Measurements from ENCODE around the gene ECT2L.

The ECT2L gene, protein sequence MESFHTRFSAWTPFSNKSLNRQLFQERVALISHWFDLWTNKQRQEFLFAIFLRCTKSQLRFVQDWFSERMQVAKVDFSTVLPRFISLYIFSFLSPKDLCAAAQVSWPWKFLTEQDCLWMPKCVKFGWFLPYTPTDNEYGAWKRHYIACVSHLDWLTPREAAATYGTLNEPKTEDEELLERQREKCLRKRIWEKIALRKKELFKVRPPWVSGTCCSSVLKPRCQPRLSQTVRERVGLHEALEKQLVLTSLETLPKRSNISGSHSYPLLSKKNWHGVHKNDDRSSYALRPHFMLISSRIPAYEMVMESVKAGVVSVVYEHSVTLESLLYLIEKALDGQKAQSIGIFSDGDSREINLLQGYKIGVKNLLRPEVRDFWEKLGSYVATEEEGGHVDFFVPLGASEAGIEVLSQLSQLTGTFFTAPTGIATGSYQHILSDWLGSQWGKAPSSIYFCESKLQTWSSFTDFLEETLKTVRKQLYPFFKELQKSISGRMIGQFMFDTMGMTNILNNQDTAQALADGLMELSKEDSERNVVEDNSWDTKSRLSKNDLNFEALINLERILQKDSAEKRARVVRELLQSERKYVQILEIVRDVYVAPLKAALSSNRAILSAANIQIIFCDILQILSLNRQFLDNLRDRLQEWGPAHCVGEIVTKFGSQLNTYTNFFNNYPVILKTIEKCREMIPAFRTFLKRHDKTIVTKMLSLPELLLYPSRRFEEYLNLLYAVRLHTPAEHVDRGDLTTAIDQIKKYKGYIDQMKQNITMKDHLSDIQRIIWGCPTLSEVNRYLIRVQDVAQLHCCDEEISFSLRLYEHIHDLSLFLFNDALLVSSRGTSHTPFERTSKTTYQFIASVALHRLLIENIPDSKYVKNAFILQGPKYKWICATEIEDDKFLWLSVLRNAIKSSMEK

DNA sequence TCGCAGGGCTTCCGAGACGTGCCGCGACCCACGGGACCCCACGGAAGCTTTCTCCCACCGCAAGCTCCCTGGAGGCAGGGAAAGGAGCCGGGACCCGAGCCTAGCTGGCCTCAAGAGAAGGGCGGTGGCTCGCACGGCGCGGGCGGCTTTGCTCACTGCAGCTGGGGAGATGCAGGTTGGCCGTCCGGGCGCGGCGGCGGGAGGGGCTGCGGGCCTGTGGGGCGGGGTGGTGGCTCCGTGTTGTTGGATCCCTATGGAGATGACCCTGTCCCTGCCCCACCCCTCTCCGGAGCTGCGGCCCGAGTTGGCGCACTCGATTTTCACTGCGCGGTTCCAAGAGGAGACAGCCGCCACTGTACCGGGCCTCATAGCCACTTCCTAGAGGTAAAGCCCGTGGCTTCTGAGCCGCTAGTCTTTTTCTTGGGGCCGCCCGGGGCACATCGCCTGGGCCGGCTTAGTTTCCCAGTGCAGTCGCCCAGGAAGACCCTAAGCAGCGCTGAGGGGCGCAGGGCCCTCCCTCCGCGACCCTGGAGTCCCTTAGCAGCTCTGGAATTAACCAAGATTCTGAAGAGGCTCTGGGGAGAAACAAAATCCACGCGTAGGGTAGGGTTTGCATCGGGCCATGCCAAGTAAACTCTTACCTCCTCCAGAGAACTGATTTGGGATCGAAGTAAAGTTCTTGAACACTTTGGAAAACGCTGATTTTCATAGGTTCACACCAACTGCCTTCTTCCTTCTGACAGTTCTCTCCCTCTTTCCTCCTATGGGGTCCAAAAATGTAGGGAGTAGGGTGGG lies at the start of gene ECT2L:
Gene ECT2L, plus strand, starts transcription at position 279 of the 795 bp plus-strand sequence. CDS start 17,188 bp downstream, outside the sequence.
- H3K9me3 ChIP-seq (ENCODE audit: control insufficient read depth, low read length) = no peaks in the 10 kb centered on the region
- peak; percentile 22 for DNase-seq (ENCODE audit: low read depth)
- no peaks in the 10 kb centered on the region for H3K27me3 ChIP-seq (replicated peaks; ENCODE audit: control insufficient read depth, insufficient read depth, low read length)
- peaks cover 11% of the 10 kb centered on the region for H3K36me3 ChIP-seq (ENCODE audit: control insufficient read depth, insufficient read depth, low read length, severe bottlenecking)
- H3K4me1 ChIP-seq (ENCODE audit: control insufficient read depth, insufficient read depth, low read length) = no peaks in the 10 kb centered on the region
- peak within 1 kb of the TSS; percentile 68 for H3K9ac ChIP-seq (ENCODE audit: low read length)
- H3K4me3 ChIP-seq (ENCODE audit: low read length) = peak within 1 kb of the TSS; percentile 74

GRCh38 chr6:138752017-138752416 lies 43.9 kb upstream of the ECT2L start:
- no peak for DNase-seq (ENCODE audit: low read depth)
- H3K4me1 ChIP-seq (ENCODE audit: control insufficient read depth, insufficient read depth, low read length) = peaks cover 4% of the 10 kb centered on the region
- H3K9ac ChIP-seq (ENCODE audit: low read length) = no peak overlapping the region
- no peaks in the 10 kb centered on the region for H3K27me3 ChIP-seq (replicated peaks; ENCODE audit: control insufficient read depth, insufficient read depth, low read length)
- no peaks in the 10 kb centered on the region for H3K36me3 ChIP-seq (ENCODE audit: control insufficient read depth, insufficient read depth, low read length, severe bottlenecking)
- no peaks in the 10 kb centered on the region for H3K9me3 ChIP-seq (ENCODE audit: control insufficient read depth, low read length)
- H3K4me3 ChIP-seq (ENCODE audit: low read length) = no peak overlapping the region

DNA sequence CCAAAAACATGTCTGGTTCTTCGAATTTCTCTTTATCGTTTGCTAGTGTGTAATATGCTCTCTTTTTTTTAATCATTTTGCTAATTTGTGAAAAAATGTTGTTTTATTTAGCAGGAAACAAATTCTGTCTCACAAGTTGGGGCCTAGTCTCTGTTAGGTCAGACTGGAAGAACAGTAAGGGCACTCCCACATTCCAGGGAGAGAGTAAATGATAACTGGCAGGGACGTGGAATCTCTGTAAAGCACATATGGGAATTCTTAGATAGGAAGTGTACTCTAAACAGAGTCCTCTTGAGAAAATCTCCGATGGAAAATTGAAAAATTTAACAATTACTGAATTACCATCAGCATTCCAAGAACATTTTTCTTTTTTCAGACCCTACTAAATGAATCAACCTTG lies 38.8 kb upstream of the ECT2L start:
- no peak overlapping the region for H3K9ac ChIP-seq (ENCODE audit: low read length)

GRCh38 chr6:138765896-138766655 lies 29.8 kb upstream of the ECT2L start:
- Histone ChIP-seq H3K27me3 (replicated peaks; ENCODE audit: control insufficient read depth, insufficient read depth, low read length) (no peaks in the 10 kb centered on the region), H3K9ac (ENCODE audit: low read length) (no peak overlapping the region), H3K9me3 (ENCODE audit: control insufficient read depth, low read length) (no peaks in the 10 kb centered on the region), H3K36me3 (ENCODE audit: control insufficient read depth, insufficient read depth, low read length, severe bottlenecking) (no peaks in the 10 kb centered on the region), H3K4me1 (ENCODE audit: control insufficient read depth, insufficient read depth, low read length) (no peaks in the 10 kb centered on the region), H3K4me3 (ENCODE audit: low read length) (no peak overlapping the region)
- peak; percentile 79 for DNase-seq (ENCODE audit: low read depth)

More for the DNA sequence above, 38.8 kb upstream of the ECT2L start:
- no peaks in the 10 kb centered on the region for H3K27me3 ChIP-seq (replicated peaks; ENCODE audit: control insufficient read depth, insufficient read depth, low read length)
- peak; percentile 7 for DNase-seq (ENCODE audit: low read depth)
- no peaks in the 10 kb centered on the region for H3K4me1 ChIP-seq (ENCODE audit: control insufficient read depth, insufficient read depth, low read length)
- H3K36me3 ChIP-seq (ENCODE audit: control insufficient read depth, insufficient read depth, low read length, severe bottlenecking) = no peaks in the 10 kb centered on the region
- no peak overlapping the region for H3K4me3 ChIP-seq (ENCODE audit: low read length)
- H3K9me3 ChIP-seq (ENCODE audit: control insufficient read depth, low read length) = no peaks in the 10 kb centered on the region

- Histone ChIP-seq H3K9ac (ENCODE audit: low read length) (no peak overlapping the region), H3K27me3 (replicated peaks; ENCODE audit: control insufficient read depth, insufficient read depth, low read length) (no peaks in the 10 kb centered on the region), H3K36me3 (ENCODE audit: control insufficient read depth, insufficient read depth, low read length, severe bottlenecking) (no peaks in the 10 kb centered on the region), H3K9me3 (ENCODE audit: control insufficient read depth, low read length) (no peaks in the 10 kb centered on the region), H3K4me3 (ENCODE audit: low read length) (no peak overlapping the region), H3K4me1 (ENCODE audit: control insufficient read depth, insufficient read depth, low read length) (peaks cover 4% of the 10 kb centered on the region)
- DNase-seq (ENCODE audit: low read depth) = no peak
These were observed 26.7 kb upstream of the ECT2L start for GRCh38 chr6:138769102-138769676.

GRCh38 chr6:138772596-138773176 lies 23.2 kb upstream of the ECT2L start:
- Histone ChIP-seq H3K27me3 (replicated peaks; ENCODE audit: control insufficient read depth, insufficient read depth, low read length) (no peaks in the 10 kb centered on the region), H3K36me3 (ENCODE audit: control insufficient read depth, insufficient read depth, low read length, severe bottlenecking) (no peaks in the 10 kb centered on the region), H3K4me3 (ENCODE audit: low read length) (peak overlapping the region; percentile 94), H3K4me1 (ENCODE audit: control insufficient read depth, insufficient read depth, low read length) (peaks cover 9% of the 10 kb centered on the region), H3K9ac (ENCODE audit: low read length) (peak overlapping the region; percentile 94), H3K9me3 (ENCODE audit: control insufficient read depth, low read length) (no peaks in the 10 kb centered on the region)
- no peak for DNase-seq (ENCODE audit: low read depth)

- no peaks in the 10 kb centered on the region for H3K36me3 ChIP-seq (ENCODE audit: control insufficient read depth, insufficient read depth, low read length, severe bottlenecking)
- H3K9ac ChIP-seq (ENCODE audit: low read length) = peak within 1 kb of the TSS; percentile 94
- H3K27me3 ChIP-seq (replicated peaks; ENCODE audit: control insufficient read depth, insufficient read depth, low read length) = no peaks in the 10 kb centered on the region
- peak; percentile 98 for DNase-seq (ENCODE audit: low read depth)
- peak within 1 kb of the TSS; percentile 94 for H3K4me3 ChIP-seq (ENCODE audit: low read length)
- H3K4me1 ChIP-seq (ENCODE audit: control insufficient read depth, insufficient read depth, low read length) = peaks cover 9% of the 10 kb centered on the region
- no peaks in the 10 kb centered on the region for H3K9me3 ChIP-seq (ENCODE audit: control insufficient read depth, low read length)
These were observed 22.5 kb upstream of the ECT2L start, which contains the start of gene CCDC28A for GRCh38 chr6:138773177-138774091. Gene CCDC28A, plus strand, starts transcription at chr6:138773769. Its CDS starts 2,352 bp downstream, at chr6:138776121.

DNA sequence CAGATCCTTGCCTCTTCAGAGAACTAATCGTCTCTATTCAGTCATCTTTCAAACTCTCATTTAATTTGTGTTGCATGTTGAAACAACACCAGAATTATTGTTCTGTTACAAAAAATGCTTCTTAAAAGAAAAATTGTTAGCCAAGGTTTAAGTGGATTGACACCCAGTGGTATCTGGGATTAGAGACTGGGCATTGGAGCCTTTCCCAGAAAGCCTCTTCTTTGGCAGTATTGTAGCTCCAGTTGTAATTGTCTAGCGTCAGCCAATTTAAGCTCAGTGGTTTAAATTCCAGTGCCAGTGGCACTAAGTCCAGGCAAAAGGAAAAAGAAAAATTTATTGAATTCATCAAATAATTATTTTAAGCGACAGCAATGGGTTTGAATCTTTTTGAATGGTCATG lies 21.5 kb upstream of the ECT2L start:
- Histone ChIP-seq H3K9ac (ENCODE audit: low read length) (peak overlapping the region; percentile 94), H3K4me3 (ENCODE audit: low read length) (peak overlapping the region; percentile 94), H3K27me3 (replicated peaks; ENCODE audit: control insufficient read depth, insufficient read depth, low read length) (no peaks in the 10 kb centered on the region), H3K9me3 (ENCODE audit: control insufficient read depth, low read length) (no peaks in the 10 kb centered on the region), H3K36me3 (ENCODE audit: control insufficient read depth, insufficient read depth, low read length, severe bottlenecking) (no peaks in the 10 kb centered on the region), H3K4me1 (ENCODE audit: control insufficient read depth, insufficient read depth, low read length) (peaks cover 9% of the 10 kb centered on the region)
- DNase-seq (ENCODE audit: low read depth) = peak; percentile 15

- Histone ChIP-seq H3K4me3 (ENCODE audit: low read length) (no peak overlapping the region), H3K4me1 (ENCODE audit: control insufficient read depth, insufficient read depth, low read length) (peaks cover 9% of the 10 kb centered on the region), H3K36me3 (ENCODE audit: control insufficient read depth, insufficient read depth, low read length, severe bottlenecking) (peaks cover 10% of the 10 kb centered on the region), H3K9ac (ENCODE audit: low read length) (no peak overlapping the region), H3K27me3 (replicated peaks; ENCODE audit: control insufficient read depth, insufficient read depth, low read length) (no peaks in the 10 kb centered on the region), H3K9me3 (ENCODE audit: control insufficient read depth, low read length) (no peaks in the 10 kb centered on the region)
- no peak for DNase-seq (ENCODE audit: low read depth)
These were observed 19.2 kb upstream of the ECT2L start for GRCh38 chr6:138776659-138777058.

Measured in adipocyte (in vitro differentiated cells).